ENCODE results near the gene EXOC2. TPM values are rescaled to one million over a fixed set of nuclear protein-coding genes. Genes with fewer than 3 reads are reported as not detected.
A peak's percentile ranks its signal among the peaks of the same experiment; 100 is the strongest.

Gene EXOC2
- total RNA-seq, 2 donors from 2014 or later: 34.0 to 46.1 TPM

DNA sequence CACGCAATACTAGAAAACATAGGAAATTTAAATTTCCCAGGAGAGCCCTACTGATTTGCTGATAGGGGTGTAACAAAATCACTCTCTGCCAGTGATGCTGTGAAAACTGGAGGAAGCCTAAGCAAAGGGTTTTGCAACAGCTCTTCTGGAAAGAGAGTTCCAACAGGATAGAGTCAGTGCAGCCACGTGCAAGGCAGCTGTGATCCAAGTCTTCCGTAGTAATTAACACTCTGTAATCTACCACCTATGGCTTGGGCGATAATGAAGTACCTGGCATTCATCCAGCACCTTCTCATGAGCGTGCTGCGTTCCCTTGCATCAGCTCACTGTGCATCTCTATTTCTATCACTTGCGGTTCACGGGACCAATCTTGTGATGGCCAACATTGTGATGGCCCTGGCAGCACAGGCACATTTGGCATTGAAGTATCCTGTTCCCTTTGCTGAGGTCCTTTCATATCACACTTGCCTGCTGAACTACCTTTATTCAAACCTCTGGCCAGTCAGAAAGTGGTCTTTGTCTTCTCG, 253.2 kb downstream of the EXOC2 start:
- no peaks in the 10 kb centered on the region for H3K36me3 Mint-ChIP-seq
- H3K4me3 Mint-ChIP-seq: no peak overlapping the region
- H3K27ac Mint-ChIP-seq: no peak overlapping the region
- H3K4me1 Mint-ChIP-seq (ENCODE audit: low read depth in 2 of 2): peaks cover 5 to 12% of the 10 kb centered on the region in 2 donors
- ATAC-seq: no peak
- DNase-seq (ENCODE audit: low spot score): no peak
- no peaks in the 10 kb centered on the region for H3K27me3 Mint-ChIP-seq
- no peaks in the 10 kb centered on the region for H3K9me3 Mint-ChIP-seq

DNA sequence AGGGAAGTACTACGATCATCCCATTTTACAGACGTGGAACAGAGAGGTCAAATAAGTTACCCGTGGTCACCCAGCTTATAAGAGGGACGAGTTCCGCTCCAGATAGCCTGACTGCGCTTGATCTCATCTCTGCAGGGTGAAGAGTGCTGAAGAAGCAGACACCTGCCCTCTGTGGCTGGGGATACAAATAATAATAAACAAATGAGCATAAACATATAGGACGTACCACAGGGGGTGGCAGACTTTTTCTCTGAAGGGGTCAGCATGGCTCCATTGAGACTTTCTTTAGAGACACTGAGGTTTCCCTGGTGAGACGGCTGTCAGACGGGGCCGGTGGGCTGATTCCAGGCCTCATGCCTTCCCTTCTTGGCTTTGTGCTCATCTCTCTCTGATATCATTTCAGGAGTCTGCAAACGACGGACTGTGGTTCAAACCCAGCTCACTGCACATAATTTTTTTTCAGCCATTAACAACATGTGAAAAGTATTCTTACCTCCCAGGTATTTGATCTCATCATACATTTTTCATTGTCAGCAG, 254.2 kb downstream of the EXOC2 start:
- Mint-ChIP-seq H3K36me3 (no peaks in the 10 kb centered on the region), H3K4me3 (no peak overlapping the region)

DNA sequence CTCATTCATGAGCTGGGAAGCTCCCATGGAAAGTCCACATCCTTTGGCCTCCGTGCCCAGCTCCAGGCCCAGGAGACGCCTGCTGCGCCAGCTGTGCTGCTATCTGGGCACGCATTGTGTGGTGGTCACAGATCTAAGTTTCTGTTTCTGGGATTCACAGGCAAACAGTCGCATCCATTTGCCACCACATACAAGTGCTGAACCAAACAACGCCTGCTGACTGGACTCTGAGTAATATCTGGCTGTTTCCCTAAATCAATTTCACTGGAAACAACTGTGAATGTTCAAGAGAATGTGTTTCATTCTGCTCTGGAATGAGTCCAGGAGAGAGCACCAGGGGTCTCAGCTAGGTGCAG, 255.9 kb downstream of the EXOC2 start:
- Mint-ChIP-seq H3K27me3 (no peaks in the 10 kb centered on the region), H3K27ac (no peak overlapping the region), H3K9me3 (no peaks in the 10 kb centered on the region), H3K36me3 (no peaks in the 10 kb centered on the region), H3K4me1 (ENCODE audit: low read depth in 2 of 2) (peaks cover 20 to 29% of the 10 kb centered on the region in 2 donors), H3K4me3 (no peak overlapping the region)
- no peak for ATAC-seq
- DNase-seq (ENCODE audit: low spot score): no peak

More for the DNA sequence above, 254.2 kb downstream of the EXOC2 start:
- no peak for DNase-seq (ENCODE audit: low spot score)
- peaks cover 10 to 16% of the 10 kb centered on the region in 2 donors for H3K4me1 Mint-ChIP-seq (ENCODE audit: low read depth in 2 of 2)
- no peak for ATAC-seq
- H3K27ac Mint-ChIP-seq: no peak overlapping the region
- no peaks in the 10 kb centered on the region for H3K9me3 Mint-ChIP-seq
- no peaks in the 10 kb centered on the region for H3K27me3 Mint-ChIP-seq

DNA sequence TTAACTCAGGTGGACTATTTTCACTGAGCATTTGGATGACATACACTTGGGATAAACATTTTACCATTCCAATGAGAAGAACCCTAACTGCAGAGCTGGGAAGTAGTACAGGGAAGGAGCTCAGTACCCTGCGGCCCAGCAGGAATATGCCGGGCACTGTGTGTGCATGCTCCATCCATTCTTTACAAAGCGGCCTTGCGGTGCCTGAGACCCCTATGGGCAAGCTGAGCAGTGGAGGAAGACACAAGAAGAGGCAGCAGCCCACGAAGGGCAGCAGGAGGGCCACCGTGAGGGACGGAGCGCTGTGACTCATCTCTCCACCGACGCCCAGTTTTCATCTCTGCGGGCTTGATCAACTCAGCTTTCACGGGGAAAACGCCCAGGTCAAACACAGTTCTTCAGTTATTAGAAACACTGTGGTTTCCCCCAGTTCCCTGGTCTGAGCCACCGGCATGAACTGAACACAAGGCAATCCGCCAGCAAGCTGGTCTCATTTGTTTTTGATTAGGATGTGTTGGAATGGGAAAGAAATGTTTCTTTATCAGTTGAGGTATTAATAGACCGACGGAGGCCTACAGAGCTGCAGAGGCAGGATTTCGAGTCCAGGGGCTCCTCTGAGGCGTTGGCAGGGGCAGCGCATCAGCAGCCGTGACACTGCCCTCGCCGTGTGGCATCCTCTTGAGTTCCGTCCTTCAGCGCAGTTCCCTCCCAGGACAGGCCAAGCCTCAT, 256.5 kb downstream of the EXOC2 start:
- no peaks in the 10 kb centered on the region for H3K9me3 Mint-ChIP-seq
- no peak overlapping the region for H3K27ac Mint-ChIP-seq
- DNase-seq (ENCODE audit: low spot score) (no peak), ATAC-seq (no peak)
- no peaks in the 10 kb centered on the region for H3K36me3 Mint-ChIP-seq
- H3K27me3 Mint-ChIP-seq: no peaks in the 10 kb centered on the region
- H3K4me1 Mint-ChIP-seq (ENCODE audit: low read depth in 2 of 2): peaks cover 26 to 34% of the 10 kb centered on the region in 2 donors
- H3K4me3 Mint-ChIP-seq: no peak overlapping the region

DNA sequence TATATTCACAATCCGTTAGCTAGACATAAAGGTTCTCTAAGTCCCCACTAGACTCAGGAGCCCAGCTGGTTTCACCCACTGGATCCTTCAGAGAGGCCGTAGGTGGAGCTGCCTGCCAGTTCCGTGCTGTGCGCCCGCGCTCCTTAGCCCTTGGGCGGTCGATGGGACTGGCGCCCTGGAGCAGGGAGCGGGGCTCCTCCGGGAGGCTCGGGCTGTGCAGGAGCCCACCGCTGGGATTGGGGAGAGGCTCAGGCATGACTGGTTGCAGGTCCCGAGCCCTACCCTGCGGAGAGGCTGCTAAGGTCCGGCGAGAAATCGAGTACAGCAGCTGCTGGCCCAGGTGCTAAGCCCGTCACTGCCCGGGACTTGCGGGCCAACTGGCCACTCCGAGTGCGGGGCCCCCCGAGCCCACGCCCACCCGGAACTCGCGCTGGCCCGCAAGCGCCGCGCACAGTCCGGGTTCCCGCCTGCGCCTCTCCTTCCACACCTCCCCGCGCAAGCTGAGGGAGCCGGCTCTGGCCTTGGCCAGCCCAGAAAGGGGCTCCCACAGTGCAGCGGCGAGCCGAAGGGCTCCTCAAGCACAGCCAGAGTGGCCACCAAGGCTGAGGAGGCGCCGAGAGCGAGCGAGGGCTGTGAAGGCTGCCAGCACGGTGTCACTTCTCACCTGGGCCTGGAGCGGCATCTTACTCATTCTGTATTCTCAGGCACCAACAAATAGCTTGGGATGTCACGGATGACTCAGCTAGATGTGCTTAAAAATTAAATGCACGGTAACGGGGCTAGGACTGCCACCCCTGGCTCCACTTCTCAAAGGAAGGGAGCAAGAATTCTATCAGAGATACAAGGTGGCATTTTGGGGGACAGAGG, 257.3 kb downstream of the EXOC2 start:
- DNase-seq (ENCODE audit: low spot score): no peak
- H3K9me3 Mint-ChIP-seq: no peaks in the 10 kb centered on the region

More for the DNA sequence above, 257.3 kb downstream of the EXOC2 start:
- Mint-ChIP-seq H3K27ac (peak overlapping the region; percentile 39 to 76), H3K27me3 (no peaks in the 10 kb centered on the region), H3K4me3 (peak overlapping the region; percentile 70), H3K4me1 (ENCODE audit: low read depth in 2 of 2) (peaks cover 30 to 42% of the 10 kb centered on the region in 2 donors), H3K36me3 (no peaks in the 10 kb centered on the region)
- ATAC-seq: no peak

Other genes starting within 250 kb of the EXOC2 start
- 1 to 10 TPM; 2.3 to 7.8 TPM for gene HUS1B, start 36.0 kb downstream of the EXOC2 start, total RNA-seq

Data from natural killer cell treated with Interleukin-12 subunit alpha and Interleukin-12 subunit beta and Interleukin-15 and Interleukin-18, amount 100 ng/mL, for 72 hours (primary cell).